GM12878 (cell line): ENCODE measurements around the gene SYPL2. TPM values are rescaled to one million over a fixed set of nuclear protein-coding genes. Genes with fewer than 3 reads are reported as not detected.

Source experiments
- BHLHE40 ChIP-seq, 2 experiments: fragments of 450-650 bp in 1 of 2; IDR thresholded peaks; 2 replicates each; pipeline ENCODE4 v1.6.1; 2011 to 2017; ENCODE audit warnings: low read depth in 2 of 2, borderline replicate concordance in 1 of 2, improper control_type of control experiment in 1 of 2, low read length in 1 of 2, mild to moderate bottlenecking in 1 of 2
- CEBPB ChIP-seq, 2 experiments: fragments of 150-350 bp in 1 of 2; IDR thresholded peaks; 2 replicates each; pipeline ENCODE4 v1.6.1; 2012 to 2014; ENCODE audit warnings: low read depth in 2 of 2, low read length in 2 of 2, borderline replicate concordance in 1 of 2, inconsistent platforms in 1 of 2
- ETV6 ChIP-seq, 2 experiments: fragments of 450-650 bp in 1 of 2; IDR thresholded peaks in 1 of 2; conservative IDR thresholded peaks in 1 of 2; 2 replicates each; pipeline ENCODE4 v1.6.1; 2014; ENCODE audit warnings: antibody characterized with exemption in 1 of 2, borderline replicate concordance in 1 of 2, low read depth in 1 of 2, mild to moderate bottlenecking in 1 of 2, moderate library complexity in 1 of 2
- RAD51 ChIP-seq: fragments of 450-650 bp; IDR thresholded peaks from 2 replicates; pipeline ENCODE4 v1.6.1; 2016; ENCODE audit warnings: moderate library complexity, mild to moderate bottlenecking, inconsistent platforms
- RBBP5 ChIP-seq: fragments of 200-600 bp; sonication (generic); conservative IDR thresholded peaks from 2 replicates; pipeline ENCODE4 v1.6.1; 2016
- REST ChIP-seq: IDR thresholded peaks from 2 replicates; pipeline ENCODE4 v1.6.1; 2012; ENCODE audit warnings: mild to moderate bottlenecking, low read depth, low read length
- SREBF1 ChIP-seq: IDR thresholded peaks from 2 replicates; pipeline ENCODE4 v1.6.1; 2012; ENCODE audit warnings: mild to moderate bottlenecking, low read length
- SUZ12 ChIP-seq: fragments of 200-600 bp; sonication (generic); IDR thresholded peaks from one replicate; pipeline ENCODE4 v1.6.1; 2018; ENCODE audit warnings: antibody characterized with exemption, mild to moderate bottlenecking; ENCODE audit not compliant: unreplicated experiment
- TBL1XR1 ChIP-seq: IDR thresholded peaks from 2 replicates; pipeline ENCODE4 v1.6.1; 2012; ENCODE audit warnings: low read depth, low read length, improper control_type of control experiment
- USF1 ChIP-seq: IDR thresholded peaks from 2 replicates; pipeline ENCODE4 v1.6.1; 2011; ENCODE audit warnings: borderline replicate concordance, low read depth, mild to moderate bottlenecking, moderate library complexity, mixed read lengths, low read length; ENCODE audit not compliant: insufficient read depth; ENCODE audit errors: extremely low read length
- ZNF217 ChIP-seq: fragments of 450-650 bp; IDR thresholded peaks from 2 replicates; pipeline ENCODE4 v1.6.1; 2017; ENCODE audit warnings: antibody characterized with exemption, mild to moderate bottlenecking
- ZNF687 ChIP-seq: fragments of 450-650 bp; IDR thresholded peaks from 2 replicates; pipeline ENCODE4 v1.6.1; 2017; ENCODE audit warnings: mild to moderate bottlenecking, moderate library complexity
- polyA plus RNA-seq, 11 experiments: library from polyadenylated mRNA; depleted of rRNA in 4 of 11; unstranded in 6 of 11; stranded (reverse) in 5 of 11; fragments of >200 nt; fragmentation: Nextera tagmentation in 4 of 11; fragmentation: Illumina TruSeq in 1 of 11; extraction: Ambion mirVana in 4 of 11; extraction: Trizol in 1 of 11; gene quantifications; 1 replicate in 1 of 11; 2 replicates in 10 of 11; pipeline versions ENCODE4 v1.2.1 to v1.2.3, GENCODE V29; 2011 to 2016; ENCODE audit warnings: inconsistent platforms in 2 of 11, missing spikeins in 2 of 11, low read depth in 1 of 11
- total RNA-seq, 4 experiments: library from RNA; depleted of rRNA in 3 of 4; stranded (reverse); fragments of >200 nt in 3 of 4; fragmentation: Illumina TruSeq in 1 of 4; extraction: Trizol in 1 of 4; gene quantifications; 2 replicates each; pipeline versions ENCODE4 v1.2.1 to v1.2.3, GENCODE V29; 2013 to 2021
- TF ChIP-seq, protein P1 (sequence below): fragments of 450-650 bp; IDR thresholded peaks from 2 replicates; pipeline ENCODE4 v1.6.1; 2017; ENCODE audit warnings: low read depth, mild to moderate bottlenecking, moderate library complexity
- TF ChIP-seq, protein P2 (sequence below): fragments of 150-350 bp; IDR thresholded peaks from 2 replicates; pipeline ENCODE4 v1.6.1; 2016; ENCODE audit warnings: low read depth, low read length

Gene SYPL2
- total and polyA plus RNA-seq, 10 of the 15 experiments (the other 5 are each of a cell fraction or from before 2014, with no cell fraction given), result 0.04 to 0.11 (median 0.06) TPM; not detected in 3

- no peak for TF ChIP-seq ZNF217
- no peak for TF ChIP-seq REST
- TF ChIP-seq CEBPB (IDR thresholded peaks at IDR 0.05; ENCODE audit: borderline replicate concordance in 1 of 2, low read depth in 2 of 2, low read length in 2 of 2), result no peak
- no peak for TF ChIP-seq RAD51
- TF ChIP-seq, protein P1, sequence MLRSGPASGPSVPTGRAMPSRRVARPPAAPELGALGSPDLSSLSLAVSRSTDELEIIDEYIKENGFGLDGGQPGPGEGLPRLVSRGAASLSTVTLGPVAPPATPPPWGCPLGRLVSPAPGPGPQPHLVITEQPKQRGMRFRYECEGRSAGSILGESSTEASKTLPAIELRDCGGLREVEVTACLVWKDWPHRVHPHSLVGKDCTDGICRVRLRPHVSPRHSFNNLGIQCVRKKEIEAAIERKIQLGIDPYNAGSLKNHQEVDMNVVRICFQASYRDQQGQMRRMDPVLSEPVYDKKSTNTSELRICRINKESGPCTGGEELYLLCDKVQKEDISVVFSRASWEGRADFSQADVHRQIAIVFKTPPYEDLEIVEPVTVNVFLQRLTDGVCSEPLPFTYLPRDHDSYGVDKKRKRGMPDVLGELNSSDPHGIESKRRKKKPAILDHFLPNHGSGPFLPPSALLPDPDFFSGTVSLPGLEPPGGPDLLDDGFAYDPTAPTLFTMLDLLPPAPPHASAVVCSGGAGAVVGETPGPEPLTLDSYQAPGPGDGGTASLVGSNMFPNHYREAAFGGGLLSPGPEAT, result peak; percentile 83
- TF ChIP-seq TBL1XR1, result no peak
- TF ChIP-seq RBBP5, result no peak
- no peak for TF ChIP-seq SREBF1
- no peak for TF ChIP-seq USF1
- no peak for TF ChIP-seq SUZ12
- TF ChIP-seq, protein P2, sequence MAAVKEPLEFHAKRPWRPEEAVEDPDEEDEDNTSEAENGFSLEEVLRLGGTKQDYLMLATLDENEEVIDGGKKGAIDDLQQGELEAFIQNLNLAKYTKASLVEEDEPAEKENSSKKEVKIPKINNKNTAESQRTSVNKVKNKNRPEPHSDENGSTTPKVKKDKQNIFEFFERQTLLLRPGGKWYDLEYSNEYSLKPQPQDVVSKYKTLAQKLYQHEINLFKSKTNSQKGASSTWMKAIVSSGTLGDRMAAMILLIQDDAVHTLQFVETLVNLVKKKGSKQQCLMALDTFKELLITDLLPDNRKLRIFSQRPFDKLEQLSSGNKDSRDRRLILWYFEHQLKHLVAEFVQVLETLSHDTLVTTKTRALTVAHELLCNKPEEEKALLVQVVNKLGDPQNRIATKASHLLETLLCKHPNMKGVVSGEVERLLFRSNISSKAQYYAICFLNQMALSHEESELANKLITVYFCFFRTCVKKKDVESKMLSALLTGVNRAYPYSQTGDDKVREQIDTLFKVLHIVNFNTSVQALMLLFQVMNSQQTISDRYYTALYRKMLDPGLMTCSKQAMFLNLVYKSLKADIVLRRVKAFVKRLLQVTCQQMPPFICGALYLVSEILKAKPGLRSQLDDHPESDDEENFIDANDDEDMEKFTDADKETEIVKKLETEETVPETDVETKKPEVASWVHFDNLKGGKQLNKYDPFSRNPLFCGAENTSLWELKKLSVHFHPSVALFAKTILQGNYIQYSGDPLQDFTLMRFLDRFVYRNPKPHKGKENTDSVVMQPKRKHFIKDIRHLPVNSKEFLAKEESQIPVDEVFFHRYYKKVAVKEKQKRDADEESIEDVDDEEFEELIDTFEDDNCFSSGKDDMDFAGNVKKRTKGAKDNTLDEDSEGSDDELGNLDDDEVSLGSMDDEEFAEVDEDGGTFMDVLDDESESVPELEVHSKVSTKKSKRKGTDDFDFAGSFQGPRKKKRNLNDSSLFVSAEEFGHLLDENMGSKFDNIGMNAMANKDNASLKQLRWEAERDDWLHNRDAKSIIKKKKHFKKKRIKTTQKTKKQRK, result no peak
- TF ChIP-seq ZNF687, result no peak
- TF ChIP-seq BHLHE40 (IDR thresholded peaks at IDR 0.05; ENCODE audit: borderline replicate concordance in 1 of 2, low read depth in 2 of 2, low read length in 1 of 2), result peak in 1 of 2 experiments; percentile 62; a peak in 2 of 4 replicates
- no peak for TF ChIP-seq ETV6 (conservative IDR thresholded peaks at IDR 0.05 in 1 of 2, IDR thresholded peaks at IDR 0.05 in 1 of 2; ENCODE audit: borderline replicate concordance in 1 of 2, low read depth in 1 of 2)
Measured at GRCh38 chr1:109493805-109494539, 27.6 kb downstream of the SYPL2 start, which contains the start of gene CYB561D1 (continued).
